Subcutaneous abdominal adipose tissue (tissue), 5 donors: ENCODE data around the gene PRTN3.
"Not testable (repeated sequence)": the region's sequence is repeated elsewhere in the genome, so short reads cannot be mapped to it uniquely, and the experiment has no call there.

ENCODE experiments used
- H3K27ac ChIP-seq: one replicate; pipeline ENCODE4 v1.7.0; 2013; ENCODE audit warnings: low read depth, mild to moderate bottlenecking, inconsistent platforms, low read length, moderate library complexity
- H3K27me3 ChIP-seq, 5 donors: one replicate each; pipeline ENCODE4 v1.7.0; 2013; ENCODE audit warnings: low read length in 5 of 5, inconsistent platforms in 1 of 5; ENCODE audit not compliant: control insufficient read depth in 5 of 5, insufficient read depth in 4 of 5
- H3K36me3 ChIP-seq, 5 donors: one replicate each; pipeline ENCODE4 v1.7.0; 2013; ENCODE audit warnings: low read length in 5 of 5; ENCODE audit not compliant: control insufficient read depth in 5 of 5, insufficient read depth in 5 of 5
- H3K4me1 ChIP-seq, 5 donors: one replicate each; pipeline ENCODE4 v1.7.0; 2013; ENCODE audit warnings: low read length in 5 of 5, mild to moderate bottlenecking in 3 of 5, moderate library complexity in 1 of 5; ENCODE audit not compliant: control insufficient read depth in 5 of 5, insufficient read depth in 5 of 5
- H3K4me3 ChIP-seq, 5 donors: one replicate each; pipeline ENCODE4 v1.7.0; 2013; ENCODE audit warnings: low read length in 5 of 5, low read depth in 1 of 5
- H3K9ac ChIP-seq, 5 donors: one replicate each; pipeline ENCODE4 v1.7.0; 2013; ENCODE audit warnings: low read length in 5 of 5, mild to moderate bottlenecking in 4 of 5, moderate library complexity in 3 of 5
- H3K9me3 ChIP-seq, 5 donors: one replicate each; pipeline ENCODE4 v1.7.0; 2013; ENCODE audit warnings: low read length in 5 of 5; ENCODE audit not compliant: control insufficient read depth in 5 of 5
- donor health status: healthy.
- donor health status: healthy.
- donor health status: healthy.
- donor health status: healthy.
- donor health status: healthy.

Gene PRTN3

DNA sequence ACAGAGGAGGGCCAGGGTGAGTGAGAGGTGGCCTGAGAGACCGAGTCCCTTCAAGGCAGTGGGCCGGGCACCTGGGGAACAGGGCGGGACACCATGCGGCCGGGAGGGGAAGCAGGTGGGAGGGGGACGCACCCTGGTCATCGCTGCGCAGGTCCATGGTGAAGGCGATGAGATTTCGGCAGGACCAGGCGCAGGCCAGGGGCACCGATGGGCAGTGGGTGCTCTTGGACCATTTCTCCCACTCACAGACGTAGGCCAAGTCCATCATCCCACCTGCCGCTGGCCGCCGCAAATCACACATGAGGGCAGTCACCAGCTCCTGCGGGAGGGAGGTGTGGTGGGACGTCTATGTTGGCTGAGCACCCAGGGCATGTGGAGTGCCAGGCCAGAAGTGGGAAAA lies 50.0 kb downstream of the PRTN3 start:
- H3K27me3 ChIP-seq = no peaks in the 10 kb centered on the region
- no peaks in the 10 kb centered on the region for H3K9me3 ChIP-seq
- no peak overlapping the region for H3K4me3 ChIP-seq
- peaks cover 0 to 46% (median 34%) of the 10 kb centered on the region in 5 donors for H3K36me3 ChIP-seq
- no peak overlapping the region for H3K9ac ChIP-seq
- H3K27ac ChIP-seq = no peak overlapping the region
- H3K4me1 ChIP-seq = peaks cover 0 to 13% (median 8%) of the 10 kb centered on the region in 5 donors

DNA sequence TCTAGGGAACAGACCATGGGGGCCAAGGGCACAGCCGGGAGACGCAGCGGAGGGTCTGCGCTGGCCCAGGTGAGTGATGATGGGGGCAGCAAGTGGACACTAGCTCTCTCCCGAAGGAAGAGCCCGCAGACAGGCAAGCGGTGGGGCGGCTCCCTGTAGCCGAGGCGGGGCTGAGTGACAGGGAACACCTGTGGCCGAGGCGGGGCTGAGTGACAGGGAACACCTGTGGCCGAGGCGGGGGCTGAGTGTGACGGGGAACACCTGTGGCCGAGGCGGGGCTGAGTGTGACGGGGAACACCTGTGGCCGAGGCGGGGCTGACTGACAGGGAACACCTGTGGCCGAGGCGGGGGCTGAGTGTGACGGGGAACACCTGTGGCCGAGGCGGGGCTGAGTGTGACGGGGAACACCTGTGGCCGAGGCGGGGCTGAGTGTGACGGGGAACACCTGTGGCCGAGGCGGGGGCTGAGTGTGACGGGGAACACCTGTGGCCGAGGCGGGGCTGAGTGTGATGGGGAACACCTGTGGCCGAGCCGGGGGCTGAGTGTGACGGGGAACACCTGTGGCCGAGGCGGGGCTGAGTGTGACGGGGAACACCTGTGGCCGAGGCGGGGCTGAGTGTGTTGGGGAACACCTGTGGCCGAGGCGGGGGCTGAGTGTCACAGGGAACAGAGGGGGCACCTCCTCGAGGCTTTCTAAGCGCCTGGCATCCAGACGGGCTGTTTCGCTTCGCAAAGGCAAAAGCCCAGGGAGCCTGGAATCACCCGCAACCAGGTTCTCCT lies 50.8 kb downstream of the PRTN3 start:
- not testable (repeated sequence) for H3K9me3 ChIP-seq, H3K27me3 ChIP-seq
- Histone ChIP-seq H3K27ac (peak overlapping the region; percentile 50), H3K4me3 (peak overlapping the region; percentile 73 to 90 (median 87)), H3K36me3 (peaks cover 0 to 40% (median 27%) of the 10 kb centered on the region in 5 donors), H3K9ac (peak overlapping the region; percentile 76 to 88 (median 82)), H3K4me1 (peaks cover 0 to 13% (median 8%) of the 10 kb centered on the region in 5 donors)

DNA sequence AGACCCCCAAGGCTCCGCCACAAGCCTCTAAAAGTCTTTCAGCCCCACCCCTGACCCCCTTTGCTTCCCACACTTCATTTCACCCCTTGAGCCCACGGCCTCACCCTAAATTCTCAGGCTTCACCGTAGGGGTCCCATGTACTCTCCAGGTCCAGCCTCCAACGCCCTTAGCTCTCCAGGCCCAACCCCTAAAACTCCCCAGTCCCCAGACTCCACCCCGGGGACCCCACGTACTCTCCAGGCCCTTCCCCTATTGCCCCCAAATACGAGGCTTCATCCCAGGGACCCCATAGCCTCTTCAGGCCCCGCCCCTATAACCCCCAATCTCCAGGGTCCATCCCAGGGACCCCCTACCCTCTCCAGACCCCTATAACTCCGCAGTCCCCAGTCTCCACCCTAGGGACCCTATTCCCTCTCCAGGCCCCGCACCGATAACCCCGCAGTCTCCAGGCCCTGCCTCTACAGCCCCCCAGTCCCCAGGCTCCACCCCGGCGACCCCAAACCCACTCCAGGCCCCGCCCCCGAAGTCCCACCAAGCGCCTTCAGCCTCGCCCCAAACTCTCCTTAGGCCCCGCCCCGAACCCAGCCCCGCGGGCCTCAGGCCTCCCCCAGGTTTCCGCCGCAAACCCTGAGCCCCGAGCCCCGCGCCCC lies 51.6 kb downstream of the PRTN3 start:
- peak overlapping the region; percentile 73 to 90 (median 87) for H3K4me3 ChIP-seq
- H3K27ac ChIP-seq = peak overlapping the region; percentile 50
- H3K4me1 ChIP-seq = peaks cover 0 to 13% (median 8%) of the 10 kb centered on the region in 5 donors
- H3K9me3 ChIP-seq = no peaks in the 10 kb centered on the region
- peaks cover 0 to 40% (median 28%) of the 10 kb centered on the region in 5 donors for H3K36me3 ChIP-seq
- H3K9ac ChIP-seq = peak overlapping the region; percentile 76 to 88 (median 82)
- H3K27me3 ChIP-seq = no peaks in the 10 kb centered on the region

DNA sequence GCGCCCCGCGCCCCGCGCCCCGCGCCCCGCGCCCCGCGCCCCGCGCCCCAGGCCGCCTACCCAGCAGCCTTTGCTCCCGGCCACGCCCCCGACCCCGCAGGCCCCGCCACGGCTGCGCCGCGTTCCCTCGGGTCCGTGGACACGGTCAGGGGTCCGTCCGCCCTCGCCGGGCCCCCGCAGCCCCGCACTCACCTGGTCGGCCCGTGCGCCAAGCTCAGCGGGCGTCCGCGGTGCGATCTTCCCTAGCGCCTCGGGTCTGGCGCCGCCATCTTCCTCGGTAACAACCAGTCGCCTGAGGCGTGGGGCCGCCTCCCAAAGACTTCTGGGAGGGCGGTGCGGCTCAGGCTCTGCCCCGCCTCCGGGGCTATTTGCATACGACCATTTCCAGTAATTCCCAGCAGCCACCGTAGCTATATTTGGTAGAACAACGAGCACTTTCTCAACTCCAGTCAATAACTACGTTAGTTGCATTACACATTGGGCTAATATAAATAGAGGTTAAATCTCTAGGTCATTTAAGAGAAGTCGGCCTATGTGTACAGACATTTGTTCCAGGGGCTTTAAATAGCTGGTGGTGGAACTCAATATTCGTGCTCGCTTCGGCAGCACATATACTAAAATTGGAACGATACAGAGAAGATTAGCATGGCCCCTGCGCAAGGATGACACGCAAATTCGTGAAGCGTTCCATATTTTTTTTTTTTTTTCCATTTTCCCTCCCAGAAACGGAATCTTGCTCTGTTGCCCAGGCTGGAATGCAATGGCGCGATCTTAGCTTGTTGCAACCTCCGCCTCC lies 52.3 kb downstream of the PRTN3 start, which contains the start of the genes MED16 and RNU6-9:
Gene MED16 (minus strand): TSS at position 294 of the 796 bp plus-strand sequence. CDS start 2,056 bp downstream, outside the sequence.
Gene RNU6-9 (plus strand): TSS at position 591 of the 796 bp plus-strand sequence.
- no peaks in the 10 kb centered on the region for H3K27me3 ChIP-seq
- H3K27ac ChIP-seq = peak within 1 kb of the TSS; percentile 77
- peak within 1 kb of the TSS; percentile 82 to 88 (median 84) for H3K9ac ChIP-seq
- H3K36me3 ChIP-seq = peaks cover 0 to 37% (median 26%) of the 10 kb centered on the region in 5 donors
- H3K4me3 ChIP-seq = peak within 1 kb of the TSS; percentile 79 to 90 (median 87)
- peaks cover 0 to 13% (median 8%) of the 10 kb centered on the region in 5 donors for H3K4me1 ChIP-seq
- H3K9me3 ChIP-seq = no peaks in the 10 kb centered on the region

DNA sequence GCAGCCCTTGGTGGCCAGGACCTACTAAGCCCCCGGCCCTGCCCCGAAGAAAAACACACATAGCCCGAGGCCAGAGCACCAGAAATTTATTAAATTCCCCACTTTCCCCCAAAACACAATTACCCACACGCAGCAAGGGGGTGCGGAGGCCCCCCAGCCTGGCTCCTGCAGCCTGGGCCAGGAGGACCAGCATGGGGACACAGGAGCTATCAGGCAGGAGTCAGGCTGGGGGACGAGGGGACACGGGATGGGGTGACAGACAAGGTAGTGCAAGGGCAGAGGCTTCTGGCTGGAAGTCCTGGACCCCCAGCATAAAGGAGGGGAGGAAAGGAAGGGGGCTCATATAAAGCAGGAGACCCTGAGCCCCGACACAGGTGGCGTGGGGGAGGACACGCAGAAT lies 55.6 kb downstream of the PRTN3 start:
- Histone ChIP-seq H3K36me3 (peaks cover 0 to 32% (median 15%) of the 10 kb centered on the region in 5 donors), H3K4me3 (no peak overlapping the region), H3K4me1 (peaks cover 0 to 13% (median 7%) of the 10 kb centered on the region in 5 donors), H3K27ac (no peak overlapping the region), H3K9me3 (no peaks in the 10 kb centered on the region), H3K27me3 (no peaks in the 10 kb centered on the region), H3K9ac (no peak overlapping the region)

DNA sequence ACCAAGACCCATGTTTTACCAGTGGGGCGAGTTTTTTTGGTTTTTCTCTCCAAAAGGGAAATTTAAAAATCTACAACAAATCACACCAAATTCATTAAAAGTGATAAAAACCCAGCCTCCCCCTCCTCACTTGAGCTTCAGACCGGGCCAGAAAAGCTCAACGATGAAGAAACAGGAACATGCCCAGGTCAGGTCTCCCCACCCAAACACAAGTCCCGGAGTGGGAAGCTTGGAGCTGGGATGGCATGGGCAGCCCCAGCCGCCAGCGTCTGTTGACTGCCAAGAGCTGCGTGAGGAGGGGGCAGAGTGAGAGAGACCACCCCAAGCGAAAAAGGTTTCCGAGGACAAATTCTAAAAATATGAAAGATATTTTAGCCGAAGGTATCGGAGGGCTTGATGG lies 56.2 kb downstream of the PRTN3 start:
- Histone ChIP-seq H3K9ac (no peak overlapping the region), H3K4me3 (no peak overlapping the region), H3K9me3 (no peaks in the 10 kb centered on the region), H3K36me3 (peaks cover 0 to 37% (median 17%) of the 10 kb centered on the region in 5 donors), H3K27ac (no peak overlapping the region), H3K27me3 (no peaks in the 10 kb centered on the region), H3K4me1 (peaks cover 0 to 9% (median 4%) of the 10 kb centered on the region in 5 donors)

DNA sequence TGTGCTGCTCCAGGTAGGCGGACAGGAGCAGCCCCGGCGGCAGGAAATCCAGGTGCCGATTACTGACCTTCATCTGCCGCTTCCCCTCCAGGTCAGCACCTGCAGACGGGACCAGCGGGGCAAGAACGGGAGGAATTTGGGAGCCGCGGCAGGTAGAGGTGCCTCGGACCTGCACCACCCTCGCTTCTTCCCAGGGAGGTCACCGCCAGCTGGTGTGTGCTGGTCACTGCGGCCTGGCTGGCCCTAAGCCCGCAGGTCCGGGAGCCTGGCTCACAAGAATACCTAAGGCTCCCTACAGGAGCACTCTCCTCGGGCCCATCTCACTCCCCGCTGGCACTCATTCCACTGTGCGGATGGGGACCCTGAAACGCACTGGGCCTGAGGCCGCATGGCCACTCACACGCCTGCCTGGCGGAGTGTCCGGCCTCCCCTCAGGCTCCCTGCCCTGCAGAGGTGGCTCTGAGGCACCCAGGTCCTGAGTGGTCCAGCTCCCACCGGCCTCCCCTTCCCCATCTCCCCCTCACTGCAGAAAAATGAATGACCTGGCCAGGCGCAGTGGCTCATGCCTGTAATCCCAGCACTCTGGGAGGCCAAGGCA lies 56.7 kb downstream of the PRTN3 start:
- H3K4me1 ChIP-seq = peaks cover 0 to 5% (median 0%) of the 10 kb centered on the region in 5 donors
- H3K36me3 ChIP-seq = peaks cover 0 to 38% (median 17%) of the 10 kb centered on the region in 5 donors
- H3K27me3 ChIP-seq = no peaks in the 10 kb centered on the region
- H3K4me3 ChIP-seq = no peak overlapping the region
- no peak overlapping the region for H3K9ac ChIP-seq
- H3K9me3 ChIP-seq = no peaks in the 10 kb centered on the region
- H3K27ac ChIP-seq = no peak overlapping the region
